ENCODE data around the gene GP2.

GP2 gene

DNA sequence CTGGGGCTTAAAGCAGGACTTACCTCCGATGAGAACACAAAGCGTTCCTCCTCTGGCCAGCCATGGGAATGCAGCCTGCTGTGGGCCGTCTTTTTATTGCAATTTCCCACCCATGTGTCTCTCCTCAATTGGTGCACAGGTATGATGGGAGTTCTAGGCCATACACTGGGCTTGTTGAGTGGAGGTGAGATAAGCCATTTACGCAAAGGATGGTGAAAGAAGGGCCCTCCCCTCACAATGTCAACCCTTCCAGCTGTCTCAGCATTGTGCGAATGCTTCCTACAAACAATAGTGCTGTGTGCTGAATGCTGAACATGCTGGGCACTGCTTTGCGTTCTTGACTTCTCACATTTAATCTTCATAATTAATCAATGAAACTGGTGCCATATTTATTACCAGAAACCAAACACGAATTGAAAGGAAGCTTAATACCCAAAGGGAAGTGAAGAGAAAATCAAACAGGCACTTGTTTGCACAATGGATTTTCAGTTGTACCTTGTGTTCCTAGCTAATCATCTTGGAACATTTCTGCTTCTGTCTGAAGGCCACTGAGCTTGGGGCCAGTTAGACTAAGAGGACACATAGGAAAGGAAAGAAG, at the start of gene GP2:
GP2 (minus strand) TSS at position 70 of the 598 bp plus-strand sequence. CDS start 1,082 bp downstream, outside the sequence.
- no peak for DNase-seq (ENCODE audit: low read depth)

DNA sequence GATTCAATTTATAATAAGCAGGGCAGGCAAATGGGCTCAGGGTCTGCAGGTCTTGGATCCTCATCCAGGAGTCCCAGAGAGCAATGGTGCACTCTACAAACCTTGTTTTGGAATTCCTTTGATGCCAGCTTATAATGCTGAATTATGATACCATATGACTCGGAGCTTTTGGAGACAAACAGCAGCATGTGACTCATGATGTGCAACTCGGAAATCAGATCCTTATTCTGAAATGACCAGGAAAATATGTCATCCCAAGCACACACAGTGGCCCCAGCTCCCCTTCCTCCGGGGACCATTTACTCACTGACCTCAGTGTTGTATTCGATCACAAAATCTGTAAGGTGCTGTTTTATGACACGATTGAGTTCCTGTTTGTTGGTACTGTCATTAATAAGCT, 45.4 kb upstream of the GP2 start:
- DNase-seq (ENCODE audit: low read depth): no peak

DNA sequence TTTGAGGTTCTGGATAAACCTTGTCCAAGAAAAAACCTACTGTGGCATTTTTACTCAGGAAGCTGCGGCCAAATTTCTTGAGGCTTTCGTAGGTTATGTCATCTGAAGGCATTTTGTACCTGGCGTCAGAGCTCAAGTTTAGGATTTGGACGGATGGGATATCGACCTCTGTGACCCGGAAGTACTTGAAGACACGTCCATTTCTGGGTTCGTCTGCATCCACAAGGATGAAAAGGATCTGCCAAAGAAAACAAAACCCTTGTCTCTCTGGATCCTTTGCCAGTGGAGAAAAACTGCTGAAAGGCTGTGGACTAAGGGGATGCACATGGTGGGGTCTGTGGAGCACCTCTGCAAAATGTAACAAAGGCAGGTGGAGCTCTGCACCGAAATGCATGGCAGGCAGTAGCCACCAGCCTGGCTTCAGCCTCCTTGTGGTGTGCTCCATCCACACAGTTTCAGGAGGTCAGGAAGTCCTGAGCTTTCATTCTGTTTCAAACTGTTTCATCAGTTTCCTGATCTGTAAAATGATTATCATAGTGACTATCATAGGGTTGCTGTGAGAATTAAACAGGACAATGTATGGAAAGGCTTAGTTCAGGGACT, 42.2 kb upstream of the GP2 start:
- DNase-seq (ENCODE audit: low read depth): no peak

DNA sequence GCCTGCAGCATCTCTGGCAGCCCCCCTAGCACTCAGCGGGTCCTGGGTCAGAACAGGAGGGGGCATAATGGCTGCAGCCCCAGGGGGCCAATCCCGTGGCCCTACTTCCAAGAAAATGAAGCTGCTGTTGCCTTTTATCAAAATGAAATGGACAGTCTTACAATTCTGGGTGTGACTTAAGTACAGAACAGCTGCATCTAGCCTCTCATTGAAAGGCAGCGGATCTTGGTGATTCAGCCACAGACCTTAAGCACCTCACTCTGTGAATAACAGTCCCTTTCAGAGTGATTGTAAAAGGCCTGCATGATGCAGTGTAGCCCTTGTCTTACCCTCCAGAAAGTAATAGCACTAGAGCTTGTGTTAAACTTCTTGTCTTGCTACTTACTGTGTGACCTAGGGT, 36.7 kb upstream of the GP2 start:
- no peak for DNase-seq (ENCODE audit: low read depth)

DNA sequence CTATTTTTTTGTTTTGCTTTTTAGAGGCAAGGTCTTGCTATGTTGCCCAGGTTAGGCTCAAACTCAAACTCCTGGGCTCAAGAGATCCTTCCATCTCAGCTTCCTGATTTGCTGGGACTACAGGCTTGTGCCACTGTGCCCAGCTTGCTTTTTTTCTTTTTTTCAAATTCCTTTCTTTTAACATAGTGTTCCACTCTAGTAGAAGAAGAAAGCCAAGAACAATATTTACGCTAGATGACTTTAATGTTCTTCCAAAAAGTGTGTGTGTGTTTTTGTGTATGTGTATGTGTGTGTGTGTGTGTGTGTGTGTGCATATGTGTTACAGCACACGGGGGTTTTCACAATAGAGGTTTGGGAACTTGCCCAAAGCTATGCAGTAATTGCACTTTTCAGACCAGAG, 35.9 kb upstream of the GP2 start:
- DNase-seq (ENCODE audit: low read depth): no peak

DNA sequence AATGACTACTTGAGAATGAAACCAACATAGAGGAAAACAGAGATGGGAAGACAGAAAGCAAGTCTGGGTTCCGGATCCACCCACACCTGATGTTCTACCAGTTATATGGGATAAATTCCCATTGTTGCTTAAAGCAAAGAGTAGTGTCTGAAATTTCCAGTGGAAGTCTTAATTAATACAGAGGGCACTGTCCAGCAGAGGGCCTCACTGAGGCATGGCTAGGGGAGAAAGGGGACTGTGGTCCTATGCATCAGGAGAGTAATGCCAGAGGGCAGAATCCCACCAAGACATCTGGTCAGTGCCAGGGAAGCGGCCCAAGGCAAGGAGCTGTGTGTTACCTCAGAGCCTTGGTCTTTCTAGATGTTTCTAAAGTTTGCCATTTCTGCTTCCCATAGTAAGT, 32.7 kb upstream of the GP2 start:
- DNase-seq (ENCODE audit: low read depth): no peak

DNA sequence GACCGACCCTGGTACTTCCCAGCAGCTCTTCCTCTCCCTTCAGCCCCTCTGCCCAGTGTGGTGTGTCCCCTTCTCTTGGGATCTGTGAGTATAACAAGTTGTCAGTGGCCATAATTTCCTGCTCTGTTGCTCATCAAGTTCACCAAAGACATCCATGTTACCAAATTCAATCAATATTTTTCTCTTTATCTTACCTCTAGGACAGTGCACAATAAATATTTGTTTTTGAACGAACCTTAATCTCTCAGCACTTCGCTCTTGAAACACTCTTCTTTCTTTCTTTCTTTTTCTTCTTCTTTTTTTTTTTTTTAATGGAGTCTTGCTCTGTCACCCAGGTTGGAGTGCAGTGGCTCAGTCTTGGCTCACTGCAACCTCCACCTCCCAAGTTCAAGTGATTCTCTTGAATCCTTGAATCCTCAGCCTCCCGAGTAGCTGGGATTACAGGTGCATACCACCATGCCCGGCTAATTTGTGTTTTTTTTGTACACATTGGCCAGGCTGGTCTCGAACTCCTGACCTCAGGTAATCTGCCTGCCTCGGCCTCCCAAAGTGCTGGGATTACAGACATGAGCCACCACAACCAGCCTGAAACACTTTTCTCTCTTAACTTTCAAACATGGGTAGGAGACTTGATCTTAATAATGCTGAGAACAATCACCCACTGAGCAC, 27.9 kb upstream of the GP2 start:
- no peak for DNase-seq (ENCODE audit: low read depth)

DNA sequence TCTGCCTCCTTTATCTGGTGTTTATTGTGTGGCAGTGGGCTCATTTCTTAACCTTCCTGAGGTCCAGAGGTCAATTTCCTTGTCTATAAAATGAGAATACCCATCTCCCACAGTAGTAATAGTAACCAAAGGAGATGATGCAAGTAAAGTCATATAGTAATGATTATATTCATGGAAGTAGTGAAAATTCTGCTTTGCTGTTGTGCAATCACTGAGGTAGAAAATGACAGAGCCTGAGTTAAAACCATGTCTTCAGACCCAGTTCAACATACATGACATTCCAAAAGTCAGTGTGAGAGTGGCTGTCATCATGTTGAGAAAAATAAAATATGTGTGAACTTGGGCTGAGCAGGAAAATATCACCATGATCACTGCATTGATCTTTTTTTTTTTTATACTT, 26.1 kb upstream of the GP2 start:
- no peak for DNase-seq (ENCODE audit: low read depth)

DNA sequence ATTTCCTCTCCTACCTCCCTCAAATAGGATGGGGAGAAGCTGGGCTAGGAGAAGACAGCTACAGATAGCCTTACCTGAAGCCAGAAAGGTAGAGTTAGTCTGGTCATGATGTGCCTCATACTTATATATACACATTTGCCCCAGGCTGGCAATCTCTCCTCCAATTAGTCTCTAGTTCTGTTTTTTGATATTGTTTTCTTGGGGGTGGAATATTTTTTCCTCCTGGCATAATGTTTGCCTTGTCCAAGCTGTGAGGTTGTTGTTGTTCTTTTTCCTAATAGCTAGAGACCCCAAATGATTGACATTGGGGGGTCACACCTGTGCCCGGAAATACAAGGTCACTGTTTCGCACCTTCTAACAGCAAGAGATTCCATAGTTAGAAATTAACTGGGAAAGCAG, 25.3 kb upstream of the GP2 start, which contains the start of gene UMOD:
UMOD (minus strand) TSS at position 101 of the 400 bp plus-strand sequence. CDS start 1,978 bp downstream, outside the sequence.
- DNase-seq (ENCODE audit: low read depth): no peak

DNA sequence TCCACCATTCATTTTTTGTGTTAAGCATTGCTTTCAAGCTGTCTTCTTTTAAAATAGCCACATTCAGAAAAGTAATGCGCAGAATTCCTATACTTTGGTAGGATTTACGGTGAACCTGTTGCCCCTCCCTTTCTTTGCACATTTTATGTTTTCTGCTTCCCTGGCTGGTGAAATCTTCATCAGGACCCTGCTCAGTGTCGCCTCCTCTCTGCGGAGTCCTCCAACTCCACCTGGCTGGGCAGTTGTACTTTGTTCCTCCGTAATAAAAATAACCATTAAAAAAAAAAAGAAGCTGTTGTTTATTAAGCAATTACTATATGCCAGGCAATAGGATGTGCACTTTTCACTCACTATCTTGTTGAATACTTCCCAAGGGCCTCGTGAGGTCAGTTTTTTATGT, 22.3 kb upstream of the GP2 start:
- no peak for DNase-seq (ENCODE audit: low read depth)

DNA sequence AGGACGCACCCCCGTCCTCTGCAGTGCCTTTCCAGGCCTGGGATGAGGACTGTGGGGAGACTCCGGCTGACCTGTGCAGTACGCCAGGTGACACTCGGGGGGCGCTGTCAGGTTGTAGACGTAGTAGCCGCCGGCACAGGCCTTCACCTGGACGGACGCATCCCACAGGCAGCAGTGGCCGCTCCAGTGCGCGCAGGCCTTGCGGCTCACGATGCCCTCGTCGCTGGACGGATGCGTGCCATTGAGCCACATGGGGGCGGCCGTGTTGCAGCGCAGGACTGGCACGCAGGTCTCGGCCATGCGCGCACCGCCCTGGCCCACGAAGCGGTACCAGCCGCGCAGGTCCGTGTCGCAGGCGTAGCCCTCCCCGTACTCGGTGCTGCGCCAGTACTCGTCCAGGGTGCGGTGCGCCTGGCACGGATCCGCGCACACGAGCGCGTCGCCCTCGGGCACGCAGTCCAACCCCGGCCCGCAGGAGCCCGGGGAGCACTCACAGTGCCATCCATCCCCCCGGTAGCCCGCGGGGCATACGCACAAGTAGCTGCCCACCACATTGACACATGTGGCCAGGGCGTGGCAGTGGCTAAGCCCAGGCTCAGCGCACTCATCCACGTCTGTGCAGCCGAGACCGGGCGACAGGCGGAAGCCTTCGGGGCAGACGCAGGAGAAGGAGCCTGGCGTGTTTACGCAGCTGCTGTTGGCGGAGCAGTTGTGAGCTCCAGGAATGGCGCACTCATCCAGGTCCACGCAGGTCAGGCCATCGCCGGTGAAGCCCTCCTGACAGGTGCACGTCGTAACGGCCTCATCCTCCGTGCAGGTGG, 21.3 kb upstream of the GP2 start:
- DNase-seq (ENCODE audit: low read depth): no peak

DNA sequence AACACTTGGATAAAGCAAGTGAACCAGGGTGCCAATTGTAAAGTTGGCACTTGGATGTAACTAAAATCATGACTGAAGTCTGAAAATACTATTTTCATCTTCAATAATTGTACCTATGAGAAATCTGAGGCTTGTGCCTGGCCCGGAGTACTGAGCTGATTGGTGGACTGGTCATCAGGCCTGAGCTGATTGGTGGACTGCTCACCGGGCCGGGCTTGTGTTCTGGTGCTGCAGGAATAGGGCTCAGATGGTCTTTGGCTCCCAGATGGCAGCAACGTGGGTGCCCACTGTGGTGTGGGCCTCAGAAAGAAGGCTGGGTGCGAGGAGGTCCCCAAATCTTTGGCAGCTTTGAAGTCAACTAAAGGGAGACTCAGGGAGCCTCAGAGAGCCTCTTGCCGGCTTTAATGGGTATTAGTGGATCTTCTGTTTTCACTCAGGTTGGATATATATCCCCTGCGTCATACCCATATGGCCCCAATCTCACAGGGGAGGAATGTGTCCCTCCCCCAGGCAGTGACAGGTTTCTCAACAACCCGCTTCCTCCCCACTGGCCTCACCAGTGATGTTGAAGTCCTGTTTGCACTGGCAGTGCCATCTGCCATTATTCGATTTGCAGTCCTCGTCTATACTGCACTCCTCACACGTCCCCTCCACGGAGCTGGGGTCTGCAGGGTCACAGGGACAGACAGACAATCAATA, 20.5 kb upstream of the GP2 start:
- no peak for DNase-seq (ENCODE audit: low read depth)

DNA sequence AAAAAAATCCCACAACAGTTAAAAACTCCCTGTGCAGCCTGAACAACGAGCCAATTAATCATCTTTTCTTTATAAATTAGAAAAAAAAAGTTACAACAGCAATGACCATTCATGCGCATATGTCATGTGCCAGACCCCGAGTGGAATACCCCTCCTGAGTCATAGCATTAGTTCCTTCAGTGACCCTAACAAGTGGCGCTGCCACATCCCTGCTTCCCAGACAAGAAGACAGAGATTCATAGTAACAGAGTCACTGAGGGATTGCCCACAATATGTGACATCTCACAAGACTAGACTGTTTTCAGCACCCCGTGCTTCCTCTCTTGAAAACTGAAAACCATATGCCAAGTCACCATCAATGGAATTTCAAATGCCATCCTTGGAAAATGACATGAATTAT, 17.3 kb upstream of the GP2 start:
- no peak for DNase-seq (ENCODE audit: low read depth)

DNA sequence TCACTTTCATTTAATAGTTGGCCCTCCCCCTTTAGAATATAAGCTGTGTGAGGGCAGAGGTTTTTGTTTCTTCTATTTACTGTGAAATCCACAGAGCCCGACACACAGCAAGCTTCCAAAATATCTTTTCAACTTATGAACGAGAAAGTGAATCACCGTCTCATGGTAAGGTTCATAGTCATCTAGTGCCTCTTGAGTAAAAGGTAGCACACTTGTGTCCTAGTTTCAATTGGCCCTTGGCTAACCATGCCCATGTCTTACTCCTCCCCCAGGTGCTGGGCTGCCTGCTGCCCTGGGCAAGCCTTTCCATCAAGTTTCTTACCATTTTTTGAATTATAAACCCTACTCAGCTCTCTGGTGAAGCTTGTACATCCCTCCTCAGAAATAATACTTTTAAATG, 12.4 kb upstream of the GP2 start:
- DNase-seq (ENCODE audit: low read depth): no peak

DNA sequence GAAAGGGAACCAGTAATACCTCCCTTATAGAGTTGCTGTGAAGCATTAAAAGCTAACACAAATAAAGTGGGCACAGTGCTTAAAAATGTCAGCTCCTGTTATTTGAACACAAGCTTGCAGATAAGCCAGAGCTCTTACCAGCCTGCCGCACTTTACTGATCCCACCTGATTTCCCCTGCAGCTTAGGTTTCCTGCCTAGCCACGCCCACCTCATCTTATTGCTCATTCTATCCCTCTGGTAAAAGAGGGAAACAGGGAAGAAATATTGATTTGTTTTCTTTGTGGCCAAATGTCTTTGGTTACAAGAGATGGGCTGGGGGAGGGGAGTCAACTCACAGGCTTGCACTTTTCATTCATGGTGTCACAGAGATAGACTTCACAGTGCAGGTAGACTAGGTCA, 9.6 kb upstream of the GP2 start:
- no peak for DNase-seq (ENCODE audit: low read depth)

DNA sequence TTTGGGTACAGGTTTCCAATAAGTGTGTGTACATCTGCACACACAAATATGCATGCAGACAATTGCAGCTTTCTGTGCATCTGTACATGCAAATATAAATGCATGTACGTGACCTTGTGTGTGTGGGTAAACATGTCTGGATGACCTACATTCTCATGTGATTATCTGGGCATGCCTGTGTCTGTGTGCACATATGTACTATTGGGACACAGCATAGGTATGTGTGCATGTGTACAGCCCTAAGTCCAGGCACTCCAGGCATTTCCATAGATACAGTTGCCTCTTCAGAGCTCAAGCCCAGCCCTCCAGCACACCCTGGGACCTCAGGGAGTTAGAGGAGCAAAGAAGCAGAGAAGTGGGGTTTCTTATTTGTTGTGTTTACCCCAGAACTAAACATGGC, 7.1 kb upstream of the GP2 start:
- no peak for DNase-seq (ENCODE audit: low read depth)

DNA sequence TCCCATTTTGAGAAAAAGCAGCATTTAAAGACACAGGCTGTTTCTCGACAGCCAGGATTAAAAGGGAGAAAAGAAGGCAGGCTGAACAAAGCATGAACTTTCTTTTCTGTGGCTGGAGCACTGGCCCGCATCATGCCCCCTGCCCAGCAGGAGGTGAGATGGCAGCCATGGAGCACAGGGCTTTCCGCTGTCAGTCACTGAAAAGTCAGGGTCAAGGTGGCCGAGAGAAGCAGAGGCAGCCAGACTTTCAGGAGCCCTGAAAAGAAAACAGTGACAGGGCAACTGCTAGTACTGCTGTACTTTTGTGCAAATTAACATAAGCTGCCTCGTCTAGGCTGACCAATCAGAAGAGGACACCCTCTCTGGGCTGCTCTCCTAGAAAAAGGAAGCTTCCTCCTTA, 5.8 kb upstream of the GP2 start:
- no peak for DNase-seq (ENCODE audit: low read depth)

DNA sequence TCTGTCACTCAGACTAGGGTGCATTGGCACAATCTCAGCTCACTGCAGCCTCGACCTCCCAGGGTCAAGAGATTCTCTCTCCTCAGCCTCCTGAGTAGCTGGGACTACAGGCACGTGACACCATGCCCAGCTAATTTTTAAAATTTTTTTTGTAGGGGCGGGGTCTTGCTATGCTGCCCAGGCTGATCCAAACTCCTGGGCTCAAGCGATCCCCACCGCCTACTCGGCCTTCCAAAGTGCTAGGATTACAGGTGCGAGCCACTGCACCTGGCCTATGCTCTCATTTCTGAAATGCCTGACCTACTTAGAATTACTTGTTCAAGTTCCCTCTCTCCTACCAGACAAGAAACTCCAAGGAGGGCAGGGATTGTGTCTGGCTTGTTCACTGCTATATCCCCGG, 5.1 kb upstream of the GP2 start:
- no peak for DNase-seq (ENCODE audit: low read depth)

DNA sequence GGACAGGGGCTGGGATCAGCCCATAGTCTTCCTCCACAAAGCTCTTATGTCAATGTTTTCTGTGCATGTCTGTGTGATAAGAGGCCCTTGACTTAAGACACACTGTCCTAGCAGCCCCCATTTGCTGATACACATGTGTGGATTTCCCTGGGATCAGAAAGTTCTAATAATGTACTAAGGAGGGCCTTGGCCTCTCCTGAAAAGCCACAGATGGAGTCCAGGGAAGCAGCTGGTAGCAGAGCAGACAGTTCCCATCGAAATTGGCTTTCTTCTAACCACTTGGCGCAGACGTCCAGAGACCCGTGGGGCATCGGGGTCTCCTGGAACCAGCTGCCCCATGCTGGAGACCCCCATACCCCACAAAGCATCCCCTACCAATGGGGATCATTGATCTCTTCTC, 4.3 kb upstream of the GP2 start:
- no peak for DNase-seq (ENCODE audit: low read depth)

DNA sequence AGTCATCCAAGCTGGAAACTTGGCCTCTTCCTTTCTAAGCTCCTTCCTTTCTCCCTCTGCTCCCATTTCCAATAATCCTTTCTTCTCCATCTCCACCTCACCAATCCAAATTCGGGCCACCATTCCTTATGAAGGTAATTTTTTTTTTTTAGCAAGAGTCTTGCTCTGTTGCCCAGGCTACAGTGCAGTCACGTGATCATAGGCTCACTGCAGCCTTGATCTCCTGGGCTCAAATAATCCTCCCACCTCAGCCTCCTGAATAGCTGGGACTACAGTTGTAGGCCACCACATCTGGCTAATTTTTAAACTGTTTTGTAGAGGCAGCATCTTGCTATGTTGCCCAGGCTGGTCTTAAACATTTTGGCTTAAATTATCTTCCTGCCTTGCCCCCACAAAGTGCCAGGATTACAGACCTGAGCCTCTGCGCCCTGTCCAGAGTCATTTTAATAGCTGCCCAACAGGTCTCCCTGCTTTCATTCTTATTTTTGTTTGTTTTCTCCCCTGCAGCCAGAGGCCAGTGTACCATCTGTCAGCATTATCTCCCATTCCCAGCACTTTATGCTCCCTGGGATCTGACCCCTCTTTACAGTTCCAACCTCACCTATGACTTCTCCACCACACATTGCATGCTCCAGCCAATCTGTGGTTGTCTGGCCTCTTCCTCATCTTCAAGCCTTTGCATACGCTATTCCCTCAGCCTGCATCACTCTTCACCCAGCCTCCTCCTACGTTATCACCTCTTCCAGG, 2.3 kb upstream of the GP2 start:
- no peak for DNase-seq (ENCODE audit: low read depth)

DNA sequence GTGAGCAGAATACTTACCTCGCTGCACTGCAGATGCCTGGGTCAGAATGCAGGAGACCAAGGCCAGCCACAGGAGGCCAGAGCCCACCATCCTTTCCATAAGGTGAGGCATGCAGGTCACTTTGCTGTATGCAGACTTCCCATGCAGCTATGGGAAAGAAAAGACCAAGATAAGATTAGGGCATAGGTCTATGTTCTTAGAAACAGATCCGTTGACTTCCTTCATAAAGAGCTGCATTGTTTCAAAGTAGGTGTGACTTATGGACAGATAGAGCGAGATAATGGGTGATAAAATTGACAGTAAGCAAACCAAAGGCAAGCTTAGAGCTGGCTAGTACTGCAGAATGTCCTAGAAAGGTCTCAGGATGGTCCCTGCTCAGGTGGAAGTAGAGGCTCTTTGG, 992 bp downstream of the GP2 start:
- no peak for DNase-seq (ENCODE audit: low read depth)

DNA sequence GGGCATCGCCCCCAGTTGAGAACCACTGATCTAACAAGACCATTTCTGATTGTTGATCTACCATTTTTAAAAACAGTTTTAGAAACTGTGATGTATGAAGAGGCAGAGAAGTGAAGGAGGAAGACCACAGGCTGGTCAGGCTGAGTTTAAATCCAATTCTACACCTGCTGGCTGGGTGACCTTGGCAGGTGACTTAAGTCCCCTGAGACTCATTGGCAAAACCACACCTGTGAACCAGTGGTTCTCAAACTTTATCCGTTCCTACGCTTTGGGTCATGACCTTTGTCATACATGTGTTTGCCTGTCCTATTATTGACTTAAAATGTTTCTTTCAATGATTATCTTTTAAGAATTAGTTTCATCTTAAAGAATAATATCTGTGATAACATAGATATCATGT, 2.3 kb downstream of the GP2 start:
- no peak for DNase-seq (ENCODE audit: low read depth)

Measured in activated gamma-delta T cell treated with anti-CD3 and anti-CD28 coated beads, Interleukin-2, amount 50 U/mL, for 16 hours (primary cell).